ENCODE measurements around the gene TRPM4.

The TRPM4 gene

DNA sequence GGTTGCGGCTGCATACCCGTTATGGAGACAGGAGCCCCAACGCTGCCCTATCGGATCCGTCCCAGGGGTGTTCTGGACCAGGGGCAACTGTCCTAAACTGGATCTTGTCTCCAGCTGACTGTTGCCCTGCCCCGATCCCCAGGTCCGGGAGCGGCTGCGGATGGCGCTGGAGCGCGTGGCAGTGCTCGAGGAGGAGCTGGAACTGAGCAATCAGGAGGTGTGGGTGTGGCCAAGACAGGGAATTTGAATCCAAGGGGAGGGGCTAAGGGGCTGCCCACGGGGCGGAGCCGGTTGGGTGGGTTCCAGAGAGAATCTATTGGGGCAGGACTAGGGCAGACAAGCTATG lies 28.4 kb upstream of the TRPM4 start:
- no peak for TF ChIP-seq EZH2phosphoT487 (conservative IDR thresholded peaks at IDR 0.05; ENCODE audit: low read length)
- TF ChIP-seq, protein P1, sequence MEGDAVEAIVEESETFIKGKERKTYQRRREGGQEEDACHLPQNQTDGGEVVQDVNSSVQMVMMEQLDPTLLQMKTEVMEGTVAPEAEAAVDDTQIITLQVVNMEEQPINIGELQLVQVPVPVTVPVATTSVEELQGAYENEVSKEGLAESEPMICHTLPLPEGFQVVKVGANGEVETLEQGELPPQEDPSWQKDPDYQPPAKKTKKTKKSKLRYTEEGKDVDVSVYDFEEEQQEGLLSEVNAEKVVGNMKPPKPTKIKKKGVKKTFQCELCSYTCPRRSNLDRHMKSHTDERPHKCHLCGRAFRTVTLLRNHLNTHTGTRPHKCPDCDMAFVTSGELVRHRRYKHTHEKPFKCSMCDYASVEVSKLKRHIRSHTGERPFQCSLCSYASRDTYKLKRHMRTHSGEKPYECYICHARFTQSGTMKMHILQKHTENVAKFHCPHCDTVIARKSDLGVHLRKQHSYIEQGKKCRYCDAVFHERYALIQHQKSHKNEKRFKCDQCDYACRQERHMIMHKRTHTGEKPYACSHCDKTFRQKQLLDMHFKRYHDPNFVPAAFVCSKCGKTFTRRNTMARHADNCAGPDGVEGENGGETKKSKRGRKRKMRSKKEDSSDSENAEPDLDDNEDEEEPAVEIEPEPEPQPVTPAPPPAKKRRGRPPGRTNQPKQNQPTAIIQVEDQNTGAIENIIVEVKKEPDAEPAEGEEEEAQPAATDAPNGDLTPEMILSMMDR (IDR thresholded peaks at IDR 0.05; ENCODE audit: insufficient read depth, low read length, poor library complexity, severe bottlenecking) = no peak
- Histone ChIP-seq H3K27me3 (ENCODE audit: low read length) (no peaks in the 10 kb centered on the region), H3K9me3 (ENCODE audit: insufficient read depth, low read length) (no peaks in the 10 kb centered on the region), H3K4me3 (ENCODE audit: insufficient read depth, low read length, poor library complexity, severe bottlenecking) (no peak overlapping the region), H3K4me2 (ENCODE audit: low read depth, low read length, poor library complexity, severe bottlenecking) (no peak overlapping the region), H2AFZ (ENCODE audit: low read depth, low read length, severe bottlenecking) (no peak overlapping the region), H3K9ac (ENCODE audit: low read length) (no peak overlapping the region), H3K27ac (ENCODE audit: low read depth, low read length) (no peak overlapping the region), H3K79me2 (ENCODE audit: insufficient read depth, low read length) (no peaks in the 10 kb centered on the region), H3K9me2 (replicated peaks; ENCODE audit: insufficient read depth, low read length) (no peaks in the 10 kb centered on the region), H3F3A (ENCODE audit: insufficient read depth) (no peaks in the 10 kb centered on the region), H4K20me1 (ENCODE audit: low read depth, low read length) (no peaks in the 10 kb centered on the region), H3K36me3 (ENCODE audit: low read length) (no peaks in the 10 kb centered on the region)

DNA sequence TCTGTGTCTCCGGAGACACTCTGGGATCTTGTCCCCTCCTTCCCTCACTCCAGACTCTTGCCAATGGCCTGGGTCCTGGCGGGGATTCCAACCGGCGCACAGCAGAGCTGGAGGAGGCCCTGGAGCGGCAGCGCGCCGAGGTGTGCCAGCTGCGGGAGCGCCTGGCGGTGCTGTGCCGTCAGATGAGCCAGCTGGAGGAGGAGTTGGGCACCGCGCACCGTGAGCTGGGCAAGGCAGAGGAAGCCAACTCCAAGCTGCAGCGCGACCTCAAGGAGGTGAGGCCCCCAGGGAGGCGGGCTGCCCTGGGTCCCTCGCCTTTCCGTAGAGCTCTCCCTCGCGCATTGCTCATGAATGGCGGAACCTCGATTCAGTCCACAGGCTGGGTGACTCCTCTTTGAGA lies 27.3 kb upstream of the TRPM4 start:
- Histone ChIP-seq H2AFZ (ENCODE audit: low read depth, low read length, severe bottlenecking) (no peak overlapping the region), H3K36me3 (ENCODE audit: low read length) (no peaks in the 10 kb centered on the region), H3K27ac (ENCODE audit: low read depth, low read length) (no peak overlapping the region), H4K20me1 (ENCODE audit: low read depth, low read length) (no peaks in the 10 kb centered on the region), H3K9me3 (ENCODE audit: insufficient read depth, low read length) (no peaks in the 10 kb centered on the region), H3K79me2 (ENCODE audit: insufficient read depth, low read length) (no peaks in the 10 kb centered on the region), H3K4me3 (ENCODE audit: insufficient read depth, low read length, poor library complexity, severe bottlenecking) (no peak overlapping the region), H3F3A (ENCODE audit: insufficient read depth) (no peaks in the 10 kb centered on the region), H3K4me2 (ENCODE audit: low read depth, low read length, poor library complexity, severe bottlenecking) (no peak overlapping the region), H3K27me3 (ENCODE audit: low read length) (no peaks in the 10 kb centered on the region), H3K9me2 (replicated peaks; ENCODE audit: insufficient read depth, low read length) (no peaks in the 10 kb centered on the region), H3K9ac (ENCODE audit: low read length) (no peak overlapping the region)
- TF ChIP-seq EZH2phosphoT487 (conservative IDR thresholded peaks at IDR 0.05; ENCODE audit: low read length) = no peak
- TF ChIP-seq, protein P1 (IDR thresholded peaks at IDR 0.05; ENCODE audit: insufficient read depth, low read length, poor library complexity, severe bottlenecking) = no peak

GRCh38 chr19:49132974-49133609 lies 24.5 kb upstream of the TRPM4 start:
- Histone ChIP-seq H3K9me3 (ENCODE audit: insufficient read depth, low read length) (no peaks in the 10 kb centered on the region), H3K4me3 (ENCODE audit: insufficient read depth, low read length, poor library complexity, severe bottlenecking) (no peak overlapping the region), H3K36me3 (ENCODE audit: low read length) (no peaks in the 10 kb centered on the region), H3K9ac (ENCODE audit: low read length) (no peak overlapping the region), H4K20me1 (ENCODE audit: low read depth, low read length) (no peaks in the 10 kb centered on the region), H3K9me2 (replicated peaks; ENCODE audit: insufficient read depth, low read length) (no peaks in the 10 kb centered on the region), H3F3A (ENCODE audit: insufficient read depth) (no peaks in the 10 kb centered on the region), H2AFZ (ENCODE audit: low read depth, low read length, severe bottlenecking) (no peak overlapping the region), H3K27me3 (ENCODE audit: low read length) (no peaks in the 10 kb centered on the region), H3K4me2 (ENCODE audit: low read depth, low read length, poor library complexity, severe bottlenecking) (no peak overlapping the region), H3K27ac (ENCODE audit: low read depth, low read length) (no peak overlapping the region), H3K79me2 (ENCODE audit: insufficient read depth, low read length) (no peaks in the 10 kb centered on the region)
- no peak for TF ChIP-seq EZH2phosphoT487 (conservative IDR thresholded peaks at IDR 0.05; ENCODE audit: low read length)
- TF ChIP-seq, protein P1 (IDR thresholded peaks at IDR 0.05; ENCODE audit: insufficient read depth, low read length, poor library complexity, severe bottlenecking) = no peak

All from SU-DHL-6 (cell line).